ENCODE measurements around the gene TFRC.
"Not testable (repeated sequence)": the region's sequence is repeated elsewhere in the genome, so short reads cannot be mapped to it uniquely, and the experiment has no call there.

Gene TFRC

DNA sequence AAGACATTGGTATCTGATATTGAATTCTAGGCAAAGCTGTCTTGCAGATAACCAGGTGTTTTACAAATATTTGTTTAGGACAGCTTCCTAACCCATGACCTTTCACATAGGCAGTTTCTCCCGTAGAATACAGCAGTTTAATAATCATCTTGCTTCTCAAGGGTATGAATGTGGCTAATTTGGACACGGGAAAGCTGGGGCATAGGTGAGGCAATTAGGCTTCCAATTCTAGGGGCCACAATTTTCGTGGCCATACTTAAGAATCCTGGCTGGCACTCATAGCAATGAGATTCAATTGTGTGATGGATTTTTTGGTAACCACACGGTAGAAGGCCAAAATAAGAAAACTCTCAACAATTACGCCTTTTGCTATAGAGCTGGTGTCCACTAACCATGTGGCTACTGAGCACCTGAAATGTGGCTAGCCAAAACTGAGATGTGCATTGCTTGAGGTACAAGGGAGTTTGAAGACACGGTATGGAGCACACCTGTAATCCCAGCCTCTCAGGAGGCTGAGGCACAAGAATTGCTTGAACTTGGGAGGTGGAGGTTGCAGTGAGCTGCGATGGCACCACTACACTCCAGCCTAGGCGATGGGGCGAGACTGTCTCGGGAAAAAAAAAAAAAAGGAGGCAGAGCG lies 34.4 kb downstream of the TFRC start:
- DNase-seq = no peak

DNA sequence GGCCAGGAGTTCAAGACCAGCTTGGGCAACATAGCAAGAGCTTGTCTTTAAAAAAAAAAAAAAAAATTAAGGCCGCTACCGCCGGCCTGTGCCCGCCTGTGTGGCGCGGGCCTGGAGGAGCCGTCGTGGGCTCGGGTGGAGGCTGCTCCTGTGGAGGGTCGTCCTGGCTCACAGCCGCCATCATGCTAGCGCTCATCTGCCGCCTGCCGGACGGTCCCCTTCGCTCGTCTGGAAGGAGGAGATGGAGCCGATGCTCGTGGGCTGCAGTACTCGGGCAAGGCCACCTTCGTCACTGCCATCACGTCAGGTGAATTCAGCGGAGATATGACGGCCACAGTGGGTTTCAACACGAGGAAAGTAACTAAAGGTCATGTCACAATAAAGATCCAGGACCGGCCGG lies 37.4 kb downstream of the TFRC start:
- DNase-seq = no peak

DNA sequence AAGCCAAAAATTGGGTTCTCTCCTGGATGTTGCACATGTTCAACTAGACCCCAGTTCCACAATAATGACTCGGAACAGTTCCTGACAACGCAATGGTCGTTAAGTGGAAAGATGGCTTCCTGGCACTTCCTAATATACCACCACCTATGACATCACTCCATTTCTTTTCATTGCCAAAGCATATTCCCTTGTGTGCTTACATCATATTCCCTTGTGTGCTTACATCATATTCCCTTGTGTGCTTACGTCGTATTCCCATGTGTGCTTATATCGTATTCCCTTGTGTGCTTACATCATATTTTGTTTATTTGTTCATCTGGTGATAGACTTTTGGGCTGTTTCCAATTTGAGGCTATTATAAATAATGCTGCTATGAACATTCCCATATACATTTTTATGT lies 39.2 kb downstream of the TFRC start:
- DNase-seq = no peak

DNA sequence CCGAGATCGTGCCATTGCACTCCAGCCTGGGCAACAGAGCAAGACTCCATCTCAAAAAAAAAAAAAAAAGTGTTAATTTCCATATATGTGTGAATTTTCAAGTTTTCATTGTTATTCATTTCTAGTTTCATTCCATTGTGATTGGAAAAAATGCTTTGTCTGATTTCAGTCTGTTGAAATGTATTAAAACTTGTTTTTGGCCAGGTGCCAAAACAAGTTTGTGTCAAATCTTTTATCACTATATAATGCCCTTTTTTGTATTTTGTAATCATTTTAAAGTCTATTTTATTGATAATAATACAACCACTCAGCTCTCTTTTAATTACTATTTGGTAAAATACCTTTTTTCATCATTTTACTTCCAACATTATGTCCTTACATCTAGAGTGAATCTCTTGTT lies 42.5 kb downstream of the TFRC start:
- no peak for DNase-seq

DNA sequence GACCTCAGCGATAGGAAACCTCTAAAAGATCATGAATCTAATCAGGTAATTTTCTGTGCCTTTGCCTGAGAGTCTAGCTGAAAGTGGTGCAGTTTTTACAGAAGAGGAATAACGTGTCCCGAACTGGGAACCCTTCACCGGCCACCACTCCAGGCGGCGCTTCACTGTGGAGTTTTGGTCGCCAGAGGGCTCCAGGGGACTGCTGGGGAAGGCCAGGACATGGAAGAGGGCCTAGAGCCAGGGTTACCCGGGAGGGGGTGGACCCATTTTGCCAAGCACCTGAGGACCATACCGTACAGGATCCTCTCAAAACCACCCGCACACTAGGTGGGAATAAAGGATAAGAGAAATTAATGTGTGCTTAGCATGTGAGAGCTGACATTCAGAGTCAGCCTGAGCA lies 55.8 kb downstream of the TFRC start:
- not testable (repeated sequence) for DNase-seq

DNA sequence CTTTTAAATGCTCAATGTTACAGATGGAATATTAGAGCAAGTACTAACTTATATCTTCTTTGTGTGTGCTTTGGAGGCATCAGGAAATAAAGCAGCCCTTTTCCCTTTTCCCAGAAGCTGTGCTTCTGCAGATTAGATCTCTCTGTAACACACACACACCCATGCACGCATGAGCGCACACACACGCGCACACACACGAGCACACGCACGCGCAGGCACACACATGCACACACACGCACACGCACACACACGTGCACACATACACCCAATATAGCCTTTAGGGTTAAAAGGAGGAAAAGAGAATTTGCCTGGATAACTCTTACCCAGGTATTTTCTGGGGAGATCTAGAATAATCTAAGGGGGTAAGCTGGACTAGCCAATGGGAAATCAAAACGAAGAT lies 56.9 kb downstream of the TFRC start:
- no peak for DNase-seq

DNA sequence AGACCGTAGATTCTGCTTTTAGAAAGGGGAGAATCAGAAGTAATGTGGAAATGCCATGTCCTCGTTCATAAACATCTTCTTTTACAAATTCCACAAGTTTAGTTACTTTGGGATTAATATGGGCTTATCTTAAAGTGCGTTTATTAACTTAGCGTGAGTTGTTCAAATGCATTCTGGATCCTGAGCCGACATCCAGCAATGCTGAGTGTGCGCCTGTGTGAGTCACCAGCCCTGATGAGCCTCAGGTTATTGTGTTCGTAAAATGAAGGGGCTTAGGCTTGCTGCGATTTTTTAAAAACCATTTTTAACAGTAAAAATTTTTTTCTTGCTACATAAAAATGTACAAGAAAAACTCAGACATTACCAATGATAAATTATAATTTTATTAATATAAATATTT lies 57.9 kb downstream of the TFRC start:
- DNase-seq = no peak

DNA sequence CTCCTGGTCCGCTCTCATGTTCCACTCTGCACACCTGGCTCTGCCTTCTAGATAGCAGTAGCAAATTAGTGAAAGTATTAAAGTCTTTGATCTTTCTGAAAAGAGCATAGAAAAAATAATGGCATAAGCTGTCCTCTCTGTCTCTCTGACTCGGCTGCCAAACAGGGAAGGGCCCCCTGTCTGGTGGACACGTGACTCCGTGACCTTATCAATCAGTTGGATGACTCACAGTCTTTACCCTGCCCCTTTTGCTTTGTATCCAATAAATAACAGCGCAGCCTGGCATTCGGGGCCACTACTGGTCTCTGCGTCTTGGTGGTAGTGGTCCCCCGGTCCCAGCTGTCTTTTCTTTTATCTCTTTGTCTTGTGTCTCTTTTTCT lies 59.4 kb downstream of the TFRC start:
- DNase-seq = not testable (repeated sequence)

DNA sequence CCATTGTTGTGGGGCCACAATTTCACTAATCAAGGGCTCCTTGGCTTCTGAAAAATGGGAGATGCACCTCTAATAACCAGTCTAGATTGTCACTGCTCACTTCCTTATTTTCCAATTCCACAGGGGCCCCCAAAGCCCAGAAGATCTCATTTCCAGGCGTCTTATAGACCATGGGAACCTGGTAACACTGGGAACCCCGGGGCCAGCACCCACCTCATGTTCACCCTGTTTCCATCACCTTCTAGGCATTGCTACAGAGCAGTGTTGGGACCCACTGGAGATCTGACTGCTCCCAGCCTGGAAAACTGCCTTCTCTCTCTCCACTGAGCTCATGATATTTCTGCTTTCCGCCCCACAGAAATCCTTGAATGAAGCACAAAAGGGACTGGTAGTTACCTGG lies 61.5 kb downstream of the TFRC start:
- no peak for DNase-seq

DNA sequence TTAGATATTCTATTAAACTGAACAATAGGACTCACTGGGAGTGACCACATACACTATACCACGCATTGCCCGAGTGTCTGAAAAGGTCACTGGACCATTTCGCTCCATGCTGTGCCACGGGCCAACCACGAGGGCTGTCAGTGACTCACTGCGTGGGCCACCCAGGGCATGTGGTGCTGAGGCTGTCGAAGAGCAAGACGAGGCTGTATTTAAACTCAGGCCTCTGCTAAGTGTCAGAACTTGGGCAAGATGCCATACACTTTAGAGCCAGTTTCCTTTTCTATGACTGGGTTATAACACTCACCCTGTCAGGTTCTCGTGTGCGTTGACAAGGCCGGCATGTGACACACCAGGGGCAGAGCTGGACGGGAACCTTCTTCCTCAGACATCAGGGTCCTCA lies 62.3 kb downstream of the TFRC start:
- not testable (repeated sequence) for DNase-seq

DNA sequence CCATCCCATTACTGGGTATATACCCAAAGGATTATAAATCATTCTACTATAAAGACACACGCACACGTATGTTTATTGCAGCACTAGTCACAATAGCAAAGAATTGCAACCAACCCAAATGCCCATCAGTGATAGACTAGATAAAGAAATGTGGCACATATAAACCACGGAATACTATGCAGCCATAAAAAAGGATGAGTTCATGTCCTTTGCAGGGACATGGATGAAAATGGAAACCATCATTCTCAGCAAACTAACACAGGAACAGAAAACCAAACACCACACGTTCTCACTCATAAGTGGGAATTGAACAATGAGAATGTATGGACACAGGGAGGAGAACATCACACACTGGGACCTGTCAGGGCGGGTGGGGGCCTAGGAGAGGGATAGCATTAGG lies 63.7 kb downstream of the TFRC start:
- DNase-seq = not testable (repeated sequence)

DNA sequence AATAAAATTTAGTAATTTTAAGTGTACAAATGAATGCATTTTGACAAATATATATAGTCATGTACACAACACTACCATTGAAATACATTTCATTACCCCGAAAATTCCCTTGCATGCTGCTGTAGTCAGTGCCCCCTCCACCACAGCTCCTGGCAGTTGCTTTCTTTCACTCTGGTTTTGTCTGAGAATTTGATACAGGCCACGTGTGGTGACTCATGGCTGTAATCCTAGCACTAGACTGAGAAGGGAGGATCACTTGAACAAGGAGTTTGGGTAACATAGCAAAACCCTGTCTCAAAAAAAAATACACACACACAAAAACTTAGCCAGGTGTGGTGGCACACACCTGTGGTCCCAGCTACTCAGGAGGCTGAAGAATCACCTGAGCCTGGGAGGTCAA lies 65.4 kb downstream of the TFRC start:
- DNase-seq = no peak

- no peak for DNase-seq
These were observed 65.8 kb downstream of the TFRC start for GRCh38 chr3:196016059-196016458.

DNA sequence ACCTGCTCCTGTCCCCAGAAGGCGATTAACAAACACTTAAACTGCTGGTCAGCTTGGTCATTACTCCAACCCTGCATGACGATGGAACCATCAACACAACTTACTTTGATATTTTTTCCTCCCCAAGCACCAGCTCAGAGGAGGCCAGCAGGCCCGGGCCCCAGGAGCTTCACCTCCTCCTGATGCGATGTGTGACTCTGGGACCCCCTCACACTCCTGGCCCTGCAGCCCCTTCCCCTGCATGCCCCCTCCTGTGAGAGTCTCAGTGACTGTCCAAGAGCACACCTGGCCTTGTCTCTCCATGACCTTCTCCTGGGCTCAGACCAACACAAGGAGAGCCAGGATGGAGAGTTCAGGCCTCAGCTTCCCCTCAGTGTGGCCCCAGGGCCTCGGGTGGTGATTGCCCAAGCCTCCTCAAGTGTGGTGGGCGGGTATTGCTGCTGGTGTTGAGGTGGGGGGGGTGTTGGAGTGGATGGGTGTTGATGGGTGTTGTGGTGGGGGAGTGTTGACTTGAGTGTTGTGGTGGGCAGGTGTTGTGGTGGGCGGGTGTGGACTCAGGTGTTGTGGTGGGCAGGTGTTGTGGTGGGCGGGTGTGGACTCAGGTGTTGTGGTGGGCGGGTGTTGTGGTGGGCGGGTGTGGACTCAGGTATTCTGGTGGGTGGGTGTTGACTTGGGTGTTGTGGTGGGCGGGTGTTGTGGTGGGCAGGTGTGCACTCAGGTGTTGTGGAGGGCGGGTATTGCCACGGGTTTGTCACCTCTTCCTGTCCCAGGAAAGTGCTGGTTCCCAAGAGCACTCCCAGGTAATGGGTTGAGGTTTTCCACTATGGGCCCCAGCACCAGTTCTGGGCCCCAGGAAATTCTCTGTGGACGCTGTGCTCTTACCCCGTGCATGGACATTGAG lies 68.1 kb downstream of the TFRC start:
- no peak for DNase-seq

- no peak for DNase-seq
These were observed 68.9 kb downstream of the TFRC start for GRCh38 chr3:196012941-196013476.

DNA sequence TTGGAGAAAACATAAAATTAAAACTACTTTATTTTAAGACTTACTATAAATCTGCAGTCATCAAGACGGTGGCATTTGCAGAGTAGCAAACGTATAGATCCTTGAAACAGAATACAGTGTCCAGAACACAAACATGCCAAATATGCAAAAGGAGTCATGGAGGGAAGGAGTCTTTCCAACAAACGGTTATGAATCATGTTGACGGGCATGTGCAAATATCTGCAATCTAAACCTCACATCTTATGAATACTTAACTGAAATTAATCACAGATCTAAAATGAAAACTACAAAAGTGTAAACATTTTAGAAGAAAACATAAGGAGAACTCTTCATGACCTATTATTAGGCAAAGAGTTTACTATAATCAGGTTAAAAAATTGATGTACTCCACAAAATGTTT lies 69.4 kb downstream of the TFRC start:
- no peak for DNase-seq

DNA sequence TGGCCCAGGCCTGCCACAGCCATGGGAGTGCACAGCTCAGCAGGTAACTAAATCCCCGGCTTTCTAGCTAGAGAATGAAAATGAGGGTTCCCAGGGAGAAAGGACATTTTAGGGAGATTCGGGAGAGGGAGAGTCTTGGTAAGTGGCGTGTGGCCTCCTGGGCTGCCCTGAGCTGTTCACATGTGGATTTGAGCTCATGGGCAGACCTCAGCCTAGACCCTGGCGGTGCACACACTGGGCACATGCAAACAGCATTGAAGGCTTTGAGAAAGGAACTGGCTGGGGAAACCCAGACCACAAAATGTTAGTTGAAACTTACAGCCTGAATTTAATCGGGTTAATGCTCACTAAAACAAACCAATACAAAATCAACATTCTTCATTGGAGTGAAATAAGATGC lies 72.4 kb downstream of the TFRC start:
- DNase-seq = no peak

- no peak for DNase-seq
These were observed 73.0 kb downstream of the TFRC start for GRCh38 chr3:196008929-196009328.

GRCh38 chr3:196008387-196008786 lies 73.5 kb downstream of the TFRC start:
- DNase-seq = no peak

DNA sequence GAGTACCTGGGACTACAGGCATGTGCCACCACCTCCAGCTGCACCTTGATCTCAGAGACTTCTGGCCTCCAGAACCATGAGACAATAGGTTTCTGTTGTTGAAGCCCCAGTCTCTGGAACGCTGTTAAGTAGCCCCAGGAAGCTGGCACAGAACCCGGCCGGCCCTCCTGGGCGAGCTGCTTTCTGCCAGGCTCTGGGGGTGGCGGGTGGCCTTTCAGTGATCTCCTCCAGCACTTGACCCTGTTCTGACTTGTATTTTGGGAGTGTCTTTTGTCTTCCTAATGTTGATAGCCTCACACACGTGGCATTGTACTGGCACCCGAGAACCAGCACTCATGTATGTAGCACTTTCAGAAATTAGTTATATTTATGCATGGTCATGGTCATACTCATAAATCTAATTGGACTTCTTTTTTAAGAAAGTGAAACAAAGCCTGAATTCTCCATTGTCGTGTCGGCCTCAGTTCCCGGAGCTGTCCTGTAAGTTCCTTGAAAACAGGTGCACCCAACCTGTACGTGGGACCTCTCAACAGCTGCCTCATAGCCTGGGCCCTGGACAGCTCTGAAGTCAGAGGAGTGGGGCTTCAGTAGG lies 74.0 kb downstream of the TFRC start:
- DNase-seq = no peak

- DNase-seq = not testable (repeated sequence)
These were observed 76.6 kb downstream of the TFRC start for GRCh38 chr3:196005338-196005737.

DNA sequence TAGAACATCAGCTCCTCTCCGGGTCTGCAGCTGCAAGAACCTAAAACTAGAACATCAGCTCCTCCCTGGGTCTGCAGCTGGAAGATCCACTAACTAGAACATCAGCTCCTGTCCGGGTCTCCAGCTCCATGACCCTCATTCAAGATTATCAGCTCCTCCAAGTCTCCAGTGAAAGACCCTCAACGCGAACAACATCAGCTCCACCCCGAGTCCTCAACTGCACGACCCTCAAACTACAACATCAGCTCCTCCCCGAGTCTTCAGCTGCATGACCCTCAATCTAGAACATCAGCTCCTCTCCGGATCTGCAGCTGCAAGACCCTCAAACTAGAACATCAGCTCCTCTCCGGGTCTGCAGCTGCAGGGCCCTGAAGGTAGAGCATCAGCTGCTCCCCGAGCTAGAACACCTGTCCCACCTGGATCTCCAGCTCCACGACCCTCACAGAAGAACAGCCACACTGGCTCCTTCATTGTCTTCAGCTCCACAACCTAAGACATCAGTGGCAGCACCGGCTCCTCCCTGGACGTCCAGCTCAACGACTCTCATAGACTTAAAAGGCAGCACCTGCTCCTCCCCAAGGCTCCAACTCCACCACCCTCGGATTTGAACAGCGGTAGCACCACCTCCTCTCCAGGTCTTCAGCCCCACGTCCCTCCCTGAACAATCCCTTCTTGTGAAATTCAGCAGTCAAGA lies 77.4 kb downstream of the TFRC start:
- not testable (repeated sequence) for DNase-seq

DNA sequence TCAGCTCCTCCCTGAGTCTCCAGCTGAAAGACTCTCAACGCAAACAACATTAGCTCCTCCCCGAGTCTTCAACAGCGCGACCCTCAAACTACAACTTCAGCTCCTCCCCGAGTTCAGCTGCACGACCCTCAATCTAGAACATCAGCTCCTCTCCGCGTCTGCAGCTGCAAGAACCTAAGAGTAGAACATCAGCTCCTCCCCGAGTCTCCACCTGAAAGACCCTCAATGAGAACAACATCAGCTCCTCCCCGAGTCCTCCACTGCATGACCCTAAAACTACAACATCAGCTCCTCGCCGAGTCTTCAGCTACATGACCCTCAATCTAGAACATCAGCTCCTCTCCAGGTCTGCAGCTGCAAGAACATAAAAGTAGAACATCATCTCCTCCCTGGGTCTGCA lies 78.3 kb downstream of the TFRC start:
- DNase-seq = no peak

Data from CD4-positive, alpha-beta T cell treated with Interleukin-15 for 1 hour (primary cell).